Left lung (tissue), 10 donors: ENCODE data around the gene PARVB. TPM values are rescaled to one million over a fixed set of nuclear protein-coding genes. Genes with fewer than 3 reads are reported as not detected.

Source experiments
- ATAC-seq: fragments of 200-7000 bp; cut with Tn5 transposase; one replicate; pipeline ENCODE4 v1.9.1; 2020; ENCODE audit warnings: moderate library complexity
- DNase-seq, 4 donors: peaks; one replicate each; pipeline ENCODE4 v3.0.0-alpha.2; 2013 to 2020
- H3K27ac ChIP-seq, 2 donors: fragments of 200-600 bp; sonication (generic) in 1 of 2; one replicate each; pipeline versions ENCODE4 v1.5.0 to v1.8.0; 2020 to 2021
- H3K27me3 ChIP-seq, 2 donors: fragments of 200-600 bp; sonication (generic) in 1 of 2; one replicate each; pipeline versions ENCODE4 v1.5.0 to v1.8.0; 2020 to 2021
- H3K36me3 ChIP-seq, 2 donors: fragments of 200-600 bp; sonication (generic) in 1 of 2; one replicate each; pipeline versions ENCODE4 v1.5.0 to v1.8.0; 2020 to 2021
- H3K4me1 ChIP-seq, 2 donors: fragments of 200-600 bp; one replicate each; pipeline ENCODE4 v1.8.0; 2021
- H3K4me3 ChIP-seq, 2 donors: fragments of 200-600 bp; sonication (generic) in 1 of 2; one replicate each; pipeline versions ENCODE4 v1.5.0 to v1.8.0; 2020 to 2021; ENCODE audit warnings: mild to moderate bottlenecking in 1 of 2
- H3K9me3 ChIP-seq, 2 donors: fragments of 200-600 bp; sonication (generic) in 1 of 2; one replicate each; pipeline versions ENCODE4 v1.5.0 to v1.8.0; 2020 to 2021
- CTCF ChIP-seq, 2 donors: fragments of 200-600 bp; sonication (generic) in 1 of 2; IDR thresholded peaks; one replicate each; pipeline versions ENCODE4 v1.5.0 to v1.8.0; 2021; ENCODE audit warnings: antibody characterized with exemption in 2 of 2
- intact Hi-C, 2 donors: fragments of 100-400 bp; cut with DNase I; formaldehyde crosslinking; loops; one replicate each; pipeline versions ENCODE4 v1.11.2 to v1.14.2; 2022
- polyA plus RNA-seq, 6 donors: library from polyadenylated mRNA; unstranded; fragments of 120-200 nt; gene quantifications; one replicate each; pipeline ENCODE4 v1.2.1, GENCODE V29; 2013; ENCODE audit not compliant: insufficient read length in 6 of 6
- total RNA-seq, 2 donors: library from RNA; stranded (reverse); fragmentation: NEBNext Ultra II Directional; extraction: Animal tissue kit (Norgen Biotek cat#: 25700); gene quantifications; one replicate each; pipeline ENCODE4 v1.2.1, GENCODE V29; 2021
- donor health status: DM: no; HTN: yes; CAD: no.
- donor health status: DM: no; HTN: no; CAD: no.

The PARVB gene
- total and polyA plus RNA-seq, 8 donors = 31.7 to 53.7 (median 34.0) TPM

DNA sequence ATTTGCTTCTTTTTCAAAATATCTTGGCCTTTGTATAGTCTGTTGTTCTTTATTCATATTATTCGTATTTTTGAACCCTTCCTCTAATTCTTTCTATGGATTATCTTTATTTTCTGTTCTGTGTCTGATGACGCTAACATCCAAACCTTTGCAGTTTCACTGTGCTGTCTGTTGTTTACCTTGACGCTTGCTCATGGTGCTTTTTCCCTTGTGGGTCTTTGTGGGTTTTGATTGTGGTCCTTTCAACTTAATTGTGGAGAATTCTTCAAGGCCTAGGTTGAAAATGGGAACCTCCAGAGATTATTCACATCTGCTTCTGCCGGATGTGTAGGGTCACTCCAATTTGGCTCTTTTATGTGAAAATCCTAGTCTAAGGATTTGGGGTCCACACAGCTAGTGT, 191.2 kb downstream of the PARVB start:
- H3K27me3 ChIP-seq = peaks cover 0 to 4% of the 10 kb centered on the region in 2 donors
- no peak overlapping the region for H3K4me3 ChIP-seq
- TF ChIP-seq CTCF (IDR thresholded peaks at IDR 0.05) = no peak
- H3K4me1 ChIP-seq = no peaks in the 10 kb centered on the region
- intact Hi-C loops = no loop called here
- no peak for DNase-seq
- peaks cover 0 to 8% of the 10 kb centered on the region in 2 donors for H3K9me3 ChIP-seq
- no peaks in the 10 kb centered on the region for H3K36me3 ChIP-seq
- ATAC-seq = no peak
- no peak overlapping the region for H3K27ac ChIP-seq

GRCh38 chr22:44217346-44217745, 193.2 kb downstream of the PARVB start:
- no peak for TF ChIP-seq CTCF (IDR thresholded peaks at IDR 0.05)
- H3K4me1 ChIP-seq = no peaks in the 10 kb centered on the region
- ATAC-seq (no peak), DNase-seq (no peak)
- H3K27me3 ChIP-seq = peaks cover 0 to 18% of the 10 kb centered on the region in 2 donors
- H3K9me3 ChIP-seq = peaks cover 0 to 8% of the 10 kb centered on the region in 2 donors
- no peak overlapping the region for H3K27ac ChIP-seq
- intact Hi-C loops = no loop called here
- no peaks in the 10 kb centered on the region for H3K36me3 ChIP-seq
- no peak overlapping the region for H3K4me3 ChIP-seq

- H3K27me3 ChIP-seq = peaks cover 0 to 18% of the 10 kb centered on the region in 2 donors
- DNase-seq (no peak), ATAC-seq (no peak)
- H3K9me3 ChIP-seq = peaks cover 0 to 8% of the 10 kb centered on the region in 2 donors
- no peak overlapping the region for H3K27ac ChIP-seq
- intact Hi-C loops = no loop called here
- no peak overlapping the region for H3K4me3 ChIP-seq
- H3K36me3 ChIP-seq = no peaks in the 10 kb centered on the region
- no peak for TF ChIP-seq CTCF (IDR thresholded peaks at IDR 0.05)
- H3K4me1 ChIP-seq = no peaks in the 10 kb centered on the region
Measured at GRCh38 chr22:44218071-44218470, 194.0 kb downstream of the PARVB start.

DNA sequence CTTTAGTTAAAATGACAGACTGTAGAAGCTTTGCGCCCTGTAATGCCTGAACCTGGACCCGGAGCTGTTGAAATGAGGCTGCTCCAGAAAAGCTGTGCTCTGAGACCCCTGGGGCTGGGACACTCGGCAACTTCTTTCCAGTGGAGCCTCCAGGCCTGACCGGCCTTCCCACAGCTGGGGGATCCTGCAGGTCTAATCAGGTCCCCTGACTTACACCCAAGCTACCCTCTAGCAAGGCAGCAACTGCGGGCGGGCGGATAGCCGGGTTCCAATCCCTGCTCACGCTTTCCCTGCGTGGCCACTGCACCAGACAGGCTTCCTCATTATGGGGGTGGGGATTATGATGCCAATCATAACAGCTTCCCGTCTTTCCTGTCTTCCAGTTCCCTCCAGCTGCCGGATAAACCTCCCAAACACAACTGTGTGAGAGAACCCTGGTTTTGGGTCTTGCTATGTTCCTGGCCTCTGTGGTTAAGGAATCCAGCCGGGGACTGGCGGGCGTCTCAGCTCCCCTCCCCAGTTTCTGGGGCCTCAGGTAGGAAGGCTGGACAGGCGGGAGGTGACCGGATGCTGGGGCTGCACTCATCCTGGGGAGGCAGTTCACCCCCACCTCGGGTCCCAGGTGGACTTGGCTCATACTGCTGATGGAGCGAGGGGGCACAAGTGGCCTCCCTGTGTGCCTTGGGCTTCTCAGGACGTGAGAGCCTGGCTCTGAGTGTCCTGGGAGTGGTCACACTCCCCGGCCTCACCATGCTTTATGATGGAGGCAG, 195.2 kb downstream of the PARVB start:
- intact Hi-C loops = no loop called here
- Histone ChIP-seq H3K9me3 (peaks cover 0 to 8% of the 10 kb centered on the region in 2 donors), H3K4me1 (no peaks in the 10 kb centered on the region), H3K36me3 (no peaks in the 10 kb centered on the region), H3K4me3 (no peak overlapping the region), H3K27me3 (peaks cover 0 to 21% of the 10 kb centered on the region in 2 donors), H3K27ac (no peak overlapping the region)
- DNase-seq (no peak), ATAC-seq (no peak)
- TF ChIP-seq CTCF (IDR thresholded peaks at IDR 0.05) = no peak

DNA sequence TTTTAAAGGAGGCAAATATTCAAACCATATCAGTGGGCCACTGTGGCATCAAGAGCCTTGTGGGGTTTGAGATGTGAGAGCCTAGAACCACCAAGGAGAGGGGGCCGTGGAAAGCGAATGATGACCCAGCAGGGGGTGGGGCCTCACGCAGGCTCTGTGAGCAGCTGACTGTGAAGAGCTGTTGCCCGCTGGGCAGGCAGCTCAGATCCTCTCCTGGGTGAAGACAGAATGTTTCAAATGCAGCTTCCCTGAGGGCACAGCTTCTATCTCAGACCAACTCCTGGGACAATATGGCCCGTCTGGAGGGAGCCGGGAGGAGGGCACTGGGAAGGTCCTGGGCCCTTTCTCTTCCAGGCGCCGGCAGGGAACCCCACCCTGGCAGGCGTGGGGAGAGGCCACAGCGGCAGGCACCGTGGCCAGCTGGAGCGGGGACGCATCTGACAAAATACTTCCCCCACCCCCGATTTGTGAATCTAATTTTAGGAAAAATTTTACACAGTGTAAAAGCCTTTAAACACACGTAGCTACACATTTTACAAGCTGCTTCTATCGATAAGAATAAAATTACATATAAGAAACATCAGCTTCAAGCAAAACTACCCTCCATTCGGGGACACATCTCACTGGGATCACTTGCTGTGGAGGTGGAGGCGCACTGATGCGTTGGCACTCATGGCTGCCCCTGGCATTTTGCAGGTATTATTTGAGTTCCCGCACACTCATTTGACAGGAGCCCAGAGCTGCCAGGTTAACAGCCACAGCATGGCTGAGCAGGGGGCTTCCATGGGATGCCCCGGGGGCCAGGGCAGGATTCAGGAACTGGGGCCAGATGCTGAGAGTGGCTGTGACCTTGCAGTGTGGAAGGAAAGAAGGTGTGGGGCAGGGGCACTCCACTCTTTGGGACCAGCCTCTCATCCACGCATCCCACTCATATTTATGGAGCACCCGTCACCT, 196.9 kb downstream of the PARVB start:
- Histone ChIP-seq H3K27me3 (peaks cover 0 to 33% of the 10 kb centered on the region in 2 donors), H3K27ac (no peak overlapping the region), H3K36me3 (no peaks in the 10 kb centered on the region), H3K9me3 (no peaks in the 10 kb centered on the region), H3K4me3 (no peak overlapping the region), H3K4me1 (no peaks in the 10 kb centered on the region)
- intact Hi-C loops = no loop called here
- TF ChIP-seq CTCF (IDR thresholded peaks at IDR 0.05) = no peak
- DNase-seq (no peak), ATAC-seq (no peak)
